Adrenal gland (tissue), 12 donors: ENCODE data around the gene ZFHX2. TPM values are rescaled to one million over a fixed set of nuclear protein-coding genes. Genes with fewer than 3 reads are reported as not detected.

Source experiments
- DNase-seq, 7 donors: peaks; one replicate each; pipeline ENCODE4 v3.0.0-alpha.2; 2019 to 2020
- H3K27ac ChIP-seq, 5 donors: fragments of 200-600 bp; sonication (generic) in 4 of 5; 1 replicate in 3 of 5; 2 replicates in 2 of 5; pipeline versions ENCODE4 v1.5.1 to v1.8.0; 2016 to 2020; ENCODE audit warnings: mild to moderate bottlenecking in 1 of 5
- H3K27me3 ChIP-seq: fragments of 200-600 bp; 2 replicates; pipeline ENCODE4 v1.8.0; 2021
- H3K36me3 ChIP-seq, 2 donors: fragments of 200-600 bp; replicated peaks in 1 of 2; 1 replicate in 1 of 2; 2 replicates in 1 of 2; pipeline versions ENCODE4 v1.5.1 to v1.8.0; 2018 to 2022
- H3K4me1 ChIP-seq, 2 donors: fragments of 200-600 bp; replicated peaks in 1 of 2; 1 replicate in 1 of 2; 2 replicates in 1 of 2; pipeline versions ENCODE4 v1.5.1 to v1.8.0; 2018 to 2021
- H3K4me3 ChIP-seq, 4 donors: fragments of 200-600 bp; sonication (generic) in 3 of 4; one replicate each; pipeline ENCODE4 v1.5.1; 2016 to 2018
- H3K9me3 ChIP-seq, 3 donors: fragments of 200-600 bp; sonication (generic) in 1 of 3; replicated peaks in 1 of 3; 1 replicate in 2 of 3; 2 replicates in 1 of 3; pipeline versions ENCODE4 v1.5.1 to v1.8.0; 2016 to 2021
- POLR2A ChIP-seq, 2 donors: fragments of 450-650 bp; IDR thresholded peaks; one replicate each; pipeline ENCODE4 v1.6.1; 2017; ENCODE audit warnings: antibody characterized with exemption in 2 of 2, mild to moderate bottlenecking in 2 of 2, moderate library complexity in 1 of 2
- WGBS, 4 donors: extraction: QIAGEN DNeasy Blood & Tissue Kit in 2 of 4; methylation state at CpG; one replicate each; pipeline versions ENCODE4 v1.1.5 to v1.1.7; 2013 to 2017; 5-methylcytosine and 5-hydroxymethylcytosine counted together
- intact Hi-C, 2 donors: fragments of 100-400 bp; cut with DNase I; formaldehyde crosslinking; loops; one replicate each; pipeline versions ENCODE4 v1.14.1 to v1.15.0; 2022 to 2023
- polyA plus RNA-seq, 3 donors: library from polyadenylated mRNA; stranded (reverse); fragments of 200-250 nt in 2 of 3; fragments of 350-450 nt in 1 of 3; fragmentation: Illumina TruSeq in 1 of 3; extraction: RNeasy Lipid Tissue Mini Kit (QIAGEN cat#74804) in 1 of 3; gene quantifications; one replicate each; pipeline ENCODE4 v1.2.3, GENCODE V29; 2013 to 2014
- total RNA-seq, 9 donors: library from RNA; depleted of rRNA in 4 of 9; stranded (reverse); fragments of >200 nt in 4 of 9; fragments of 120-200 nt in 1 of 9; fragmentation: NEBNext Ultra II Directional in 1 of 9; extraction: Animal tissue kit (Norgen Biotek cat#: 25700) in 1 of 9; gene quantifications; one replicate each; pipeline versions ENCODE4 v1.1.0 to v1.2.4, GENCODE V29; 2013 to 2023
- TF ChIP-seq, protein P1 (sequence below), 6 experiments: fragments of 450-650 bp in 4 of 6; fragments of 200-600 bp in 2 of 6; sonication (generic) in 1 of 6; IDR thresholded peaks; 1 replicate in 5 of 6; 2 replicates in 1 of 6; pipeline versions ENCODE4 v1.5.1 to v1.8.0; 2016 to 2021; ENCODE audit warnings: antibody characterized with exemption in 6 of 6, mild to moderate bottlenecking in 2 of 6, moderate library complexity in 1 of 6
- donor health status: healthy with polysubstance abuse.
- donor health status: Bipolar disorder and iron deficiency.
- donor health status: DM: yes; HTN: yes; CAD: no.
- donor health status: DM: no; HTN: no; CAD: no.
- donor health status: DM: no; HTN: no; CAD: no.
- donor health status: DM: yes; HTN: yes; CAD: no.

The ZFHX2 gene
- total and polyA plus RNA-seq, 12 donors = 0.54 to 9.7 (median 2.3) TPM

DNA sequence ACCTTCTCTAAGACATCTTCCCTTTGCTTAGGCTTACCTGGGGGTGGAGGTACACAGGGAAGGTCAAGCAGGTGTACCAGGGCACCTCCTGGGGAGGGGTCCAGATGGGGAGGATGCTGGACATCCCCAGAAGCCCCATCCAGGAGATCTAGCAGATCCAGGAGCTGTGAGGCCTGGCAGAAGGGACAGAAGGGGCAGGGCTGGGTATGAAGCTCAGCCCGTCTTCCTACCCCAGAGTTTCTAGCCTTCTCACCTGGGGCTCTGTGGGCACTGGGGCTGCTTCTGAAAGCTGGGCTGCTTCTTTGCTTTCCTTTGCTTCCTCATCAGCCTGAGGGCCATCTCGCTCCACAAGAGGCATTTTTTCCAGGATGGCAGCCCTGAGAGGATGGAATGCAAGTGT is 9.7 kb upstream of the ZFHX2 start:
- Histone ChIP-seq H3K36me3 (peaks cover 0 to 52% of the 10 kb centered on the region in 2 donors), H3K4me1 (peaks cover 15 to 17% of the 10 kb centered on the region in 2 donors), H3K9me3 (no peaks in the 10 kb centered on the region), H3K27me3 (no peaks in the 10 kb centered on the region), H3K27ac (no peak overlapping the region), H3K4me3 (no peak overlapping the region)
- TF ChIP-seq, protein P1, sequence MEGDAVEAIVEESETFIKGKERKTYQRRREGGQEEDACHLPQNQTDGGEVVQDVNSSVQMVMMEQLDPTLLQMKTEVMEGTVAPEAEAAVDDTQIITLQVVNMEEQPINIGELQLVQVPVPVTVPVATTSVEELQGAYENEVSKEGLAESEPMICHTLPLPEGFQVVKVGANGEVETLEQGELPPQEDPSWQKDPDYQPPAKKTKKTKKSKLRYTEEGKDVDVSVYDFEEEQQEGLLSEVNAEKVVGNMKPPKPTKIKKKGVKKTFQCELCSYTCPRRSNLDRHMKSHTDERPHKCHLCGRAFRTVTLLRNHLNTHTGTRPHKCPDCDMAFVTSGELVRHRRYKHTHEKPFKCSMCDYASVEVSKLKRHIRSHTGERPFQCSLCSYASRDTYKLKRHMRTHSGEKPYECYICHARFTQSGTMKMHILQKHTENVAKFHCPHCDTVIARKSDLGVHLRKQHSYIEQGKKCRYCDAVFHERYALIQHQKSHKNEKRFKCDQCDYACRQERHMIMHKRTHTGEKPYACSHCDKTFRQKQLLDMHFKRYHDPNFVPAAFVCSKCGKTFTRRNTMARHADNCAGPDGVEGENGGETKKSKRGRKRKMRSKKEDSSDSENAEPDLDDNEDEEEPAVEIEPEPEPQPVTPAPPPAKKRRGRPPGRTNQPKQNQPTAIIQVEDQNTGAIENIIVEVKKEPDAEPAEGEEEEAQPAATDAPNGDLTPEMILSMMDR (IDR thresholded peaks at IDR 0.05) = no peak
- no peak for TF ChIP-seq POLR2A (IDR thresholded peaks at IDR 0.05)
- WGBS, 4 donors = 90 to 100% (median 92%) methylated on average over 1 to 2 of the region's 2 CpGs
- intact Hi-C loops = loop anchor here (5.0 to 10.0 kb wide), 3 partner anchors 84 to 236 kb away; partner anchors contain the start of gene PABPN1 (in 1 of the 2)
- DNase-seq = no peak

DNA sequence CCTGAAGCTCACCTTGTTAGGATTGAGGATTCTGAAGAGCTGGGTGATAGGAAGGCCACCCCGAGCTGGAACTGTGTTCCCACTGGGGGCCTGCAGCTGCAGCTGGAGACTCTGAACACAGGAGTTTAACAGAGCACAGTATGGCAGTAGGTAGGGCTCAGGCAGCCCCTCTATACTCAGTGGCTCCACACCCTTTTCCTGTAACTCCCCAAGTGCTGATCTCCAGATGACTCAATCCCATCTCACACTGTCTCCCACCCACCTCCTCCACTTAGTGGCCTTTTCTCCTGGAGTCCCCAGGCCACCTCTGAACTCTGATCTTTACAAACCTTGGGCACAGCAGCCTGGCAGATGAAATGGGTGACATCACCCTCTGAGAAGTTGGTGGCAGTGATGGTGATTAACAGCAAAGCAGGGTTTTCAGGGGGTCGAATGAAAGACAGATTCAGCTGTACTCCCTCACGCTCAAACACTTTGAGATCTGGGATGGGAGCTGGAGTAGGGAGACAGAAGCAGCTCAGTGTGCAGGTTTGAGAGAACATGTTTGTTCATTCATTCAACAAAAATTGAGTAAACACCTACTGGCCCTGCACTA is 8.5 kb upstream of the ZFHX2 start:
- WGBS, 4 donors = 75 to 91% (median 84%) methylated on average over 3 of the region's 3 CpGs
- no peak for TF ChIP-seq POLR2A (IDR thresholded peaks at IDR 0.05)
- no peak for DNase-seq
- intact Hi-C loops = loop anchor here (5.0 to 10.0 kb wide), 3 partner anchors 83 to 235 kb away; partner anchors contain the start of gene PABPN1 (in 1 of the 2)
- no peak overlapping the region for H3K27ac ChIP-seq
- peaks cover 0 to 47% of the 10 kb centered on the region in 2 donors for H3K36me3 ChIP-seq
- H3K27me3 ChIP-seq = no peaks in the 10 kb centered on the region
- no peaks in the 10 kb centered on the region for H3K9me3 ChIP-seq
- H3K4me1 ChIP-seq = peaks cover 19 to 22% of the 10 kb centered on the region in 2 donors
- no peak overlapping the region for H3K4me3 ChIP-seq

DNA sequence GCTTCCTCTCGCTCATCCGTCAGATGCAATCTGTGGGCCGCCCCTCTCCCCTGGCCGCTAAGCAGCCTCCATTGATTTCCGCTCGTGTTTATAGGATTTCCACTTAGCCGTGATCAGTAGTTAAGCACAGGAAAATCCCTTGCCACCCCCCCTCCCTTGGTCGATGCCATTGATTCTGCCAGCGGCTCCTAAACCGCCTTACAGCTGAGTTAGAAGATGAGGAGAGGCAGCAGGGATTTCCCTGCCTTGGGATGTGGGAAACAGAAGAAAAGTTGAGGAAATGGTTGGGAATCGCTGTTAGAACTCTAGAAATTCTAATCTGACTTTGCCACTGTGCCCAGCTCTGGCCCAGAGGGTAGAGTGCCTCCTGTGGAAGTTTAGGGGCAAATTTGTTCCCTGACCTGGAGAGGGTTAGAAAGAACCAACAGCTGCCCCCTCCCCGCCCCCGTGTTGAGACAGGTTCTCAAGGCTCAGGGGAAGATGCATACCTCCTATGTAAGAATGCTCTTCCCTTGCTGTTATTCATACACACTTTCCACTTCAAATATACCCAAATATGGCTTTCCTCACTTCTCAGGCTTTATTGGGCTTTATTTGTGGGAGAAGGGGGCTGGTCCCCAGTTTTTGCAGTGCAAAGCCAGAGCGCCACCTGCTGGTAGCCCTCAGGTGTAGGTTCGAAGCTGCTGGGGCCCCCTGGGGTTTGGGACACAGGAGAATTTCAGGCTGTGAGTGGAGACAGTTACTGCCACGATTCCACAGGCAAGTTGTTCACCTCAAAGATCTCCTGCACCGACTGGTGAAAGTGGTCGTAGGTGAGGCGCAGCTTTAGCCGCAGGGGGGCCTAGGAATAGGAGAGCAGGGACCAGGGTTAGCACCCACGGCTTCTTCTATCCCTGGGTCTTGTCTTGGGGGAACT is 7.7 kb upstream of the ZFHX2 start:
- intact Hi-C loops = no loop called here
- 65 to 79% (median 76%) methylated on average over 19 to 21 of the region's 21 CpGs for WGBS, 4 donors
- H3K4me3 ChIP-seq = no peak overlapping the region
- peaks cover 19 to 22% of the 10 kb centered on the region in 2 donors for H3K4me1 ChIP-seq
- H3K27ac ChIP-seq = no peak overlapping the region
- TF ChIP-seq, protein P1 (IDR thresholded peaks at IDR 0.05) = peak; percentile 59 to 85 (median 76)
- TF ChIP-seq POLR2A (IDR thresholded peaks at IDR 0.05) = no peak
- no peaks in the 10 kb centered on the region for H3K27me3 ChIP-seq
- H3K9me3 ChIP-seq = no peaks in the 10 kb centered on the region
- H3K36me3 ChIP-seq = peaks cover 0 to 47% of the 10 kb centered on the region in 2 donors
- peak in 4 of 7 donors; percentile 56 to 74 (median 62) for DNase-seq

DNA sequence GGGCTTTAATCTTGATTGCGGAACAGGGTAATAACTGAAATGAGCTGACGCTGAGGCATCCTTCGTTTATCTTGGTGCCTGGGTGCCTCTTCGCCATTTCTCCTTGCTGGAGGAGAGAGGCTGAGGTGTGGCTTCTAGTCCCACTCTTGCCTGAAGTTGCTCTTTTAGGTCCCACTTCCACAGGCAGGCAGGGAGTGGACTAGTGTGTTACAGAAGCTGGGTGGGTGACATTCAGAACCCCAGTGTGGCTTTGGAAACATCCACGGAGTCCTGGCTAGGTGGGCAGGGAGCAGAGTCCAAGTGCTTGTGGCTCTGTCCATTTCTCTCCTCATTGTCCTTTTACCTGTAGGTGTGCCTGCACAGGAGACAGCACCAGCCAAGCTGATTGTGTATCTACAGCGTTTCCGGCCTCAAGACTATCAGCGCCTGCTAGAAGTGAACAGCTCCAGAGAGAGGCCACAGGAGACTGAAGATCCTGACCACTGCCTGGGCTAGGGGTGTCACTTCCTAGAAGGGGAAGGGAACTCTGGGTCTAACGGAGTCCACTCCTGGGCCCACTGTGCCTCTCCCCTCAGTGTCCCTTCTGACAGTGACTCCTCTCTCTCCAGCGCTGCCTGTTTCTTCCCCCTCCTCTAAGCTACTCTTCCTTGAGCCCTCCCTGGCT is 6.9 kb upstream of the ZFHX2 start:
- Histone ChIP-seq H3K9me3 (no peaks in the 10 kb centered on the region), H3K27ac (no peak overlapping the region), H3K36me3 (peaks cover 0 to 40% of the 10 kb centered on the region in 2 donors), H3K4me3 (no peak overlapping the region), H3K4me1 (peaks cover 19 to 22% of the 10 kb centered on the region in 2 donors), H3K27me3 (no peaks in the 10 kb centered on the region)
- WGBS, 4 donors = 89 to 94% (median 90%) methylated on average over 10 of the region's 10 CpGs
- DNase-seq = no peak
- intact Hi-C loops = no loop called here
- no peak for TF ChIP-seq POLR2A (IDR thresholded peaks at IDR 0.05)
- TF ChIP-seq, protein P1 (IDR thresholded peaks at IDR 0.05) = no peak
